ACC112 (cell line): ENCODE measurements around the gene OPTN.
"Not testable (repeated sequence)": the region's sequence is repeated elsewhere in the genome, so short reads cannot be mapped to it uniquely, and the experiment has no call there.

Source experiments
- H2AFZ ChIP-seq: fragments of 200-600 bp; sonication (generic); one replicate; pipeline ENCODE4 v1.6.0; 2017; ENCODE audit warnings: antibody characterized with exemption, low read length; ENCODE audit not compliant: unreplicated experiment
- H3K27ac ChIP-seq: fragments of 200-600 bp; sonication (generic); 2 replicates; pipeline ENCODE4 v1.5.1; 2014; ENCODE audit warnings: low read depth, mild to moderate bottlenecking, antibody characterized with exemption, low read length, moderate library complexity
- H3K27me3 ChIP-seq: fragments of 200-600 bp; sonication (generic); 2 replicates; pipeline ENCODE4 v1.6.1; 2014; ENCODE audit warnings: mild to moderate bottlenecking, antibody characterized with exemption, low read length, moderate library complexity, mixed read lengths; ENCODE audit not compliant: insufficient read depth
- H3K36me3 ChIP-seq: fragments of 200-600 bp; sonication (generic); 2 replicates; pipeline ENCODE4 v1.6.1; 2016; ENCODE audit warnings: mild to moderate bottlenecking, antibody characterized with exemption, low read length, moderate library complexity, mixed read lengths; ENCODE audit not compliant: insufficient read depth
- H3K4me1 ChIP-seq: fragments of 200-600 bp; sonication (generic); one replicate; pipeline ENCODE4 v1.6.1; 2016; ENCODE audit warnings: low read length, mixed read lengths; ENCODE audit not compliant: insufficient read depth, unreplicated experiment, control insufficient read depth
- H3K4me3 ChIP-seq: fragments of 200-600 bp; sonication (generic); 2 replicates; pipeline ENCODE4 v1.5.1; 2014; ENCODE audit warnings: mild to moderate bottlenecking, low read depth, low read length
- H3K79me2 ChIP-seq: fragments of 200-600 bp; sonication (generic); one replicate; pipeline ENCODE4 v1.6.0; 2016; ENCODE audit warnings: low read length; ENCODE audit not compliant: control insufficient read depth, unreplicated experiment, insufficient read depth

The OPTN gene

GRCh38 chr10:13155860-13156259 is 55.9 kb downstream of the OPTN start:
- H3K36me3 ChIP-seq, H2AFZ ChIP-seq, H3K27ac ChIP-seq, H3K4me1 ChIP-seq, H3K27me3 ChIP-seq, H3K4me3 ChIP-seq, H3K79me2 ChIP-seq: not testable (repeated sequence)

DNA sequence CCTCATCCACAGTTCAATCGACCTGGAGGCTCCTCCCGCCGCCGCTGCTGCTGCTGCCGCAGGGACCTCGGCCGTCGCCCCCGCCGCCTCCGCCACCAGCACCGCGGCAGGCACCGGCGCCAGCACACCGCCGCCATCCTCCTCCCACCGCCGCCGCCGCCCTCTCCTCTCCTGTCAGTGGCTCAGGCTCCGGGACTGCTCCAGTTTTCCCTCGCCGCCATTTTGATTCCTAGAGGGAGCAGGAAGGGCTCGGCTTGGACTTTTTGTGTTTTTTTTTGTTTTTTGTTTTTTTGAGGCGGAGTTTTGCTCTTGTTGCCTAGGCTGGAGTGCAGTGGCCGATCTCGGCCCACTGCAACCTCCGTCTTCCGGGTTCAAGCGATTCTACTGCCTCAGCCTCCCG is 58.4 kb downstream of the OPTN start:
- Histone ChIP-seq H3K4me1 (peaks cover 11% of the 10 kb centered on the region), H3K4me3 (no peak overlapping the region), H2AFZ (no peak overlapping the region), H3K27me3 (no peaks in the 10 kb centered on the region), H3K27ac (no peak overlapping the region), H3K79me2 (peaks cover 16% of the 10 kb centered on the region), H3K36me3 (no peaks in the 10 kb centered on the region)

DNA sequence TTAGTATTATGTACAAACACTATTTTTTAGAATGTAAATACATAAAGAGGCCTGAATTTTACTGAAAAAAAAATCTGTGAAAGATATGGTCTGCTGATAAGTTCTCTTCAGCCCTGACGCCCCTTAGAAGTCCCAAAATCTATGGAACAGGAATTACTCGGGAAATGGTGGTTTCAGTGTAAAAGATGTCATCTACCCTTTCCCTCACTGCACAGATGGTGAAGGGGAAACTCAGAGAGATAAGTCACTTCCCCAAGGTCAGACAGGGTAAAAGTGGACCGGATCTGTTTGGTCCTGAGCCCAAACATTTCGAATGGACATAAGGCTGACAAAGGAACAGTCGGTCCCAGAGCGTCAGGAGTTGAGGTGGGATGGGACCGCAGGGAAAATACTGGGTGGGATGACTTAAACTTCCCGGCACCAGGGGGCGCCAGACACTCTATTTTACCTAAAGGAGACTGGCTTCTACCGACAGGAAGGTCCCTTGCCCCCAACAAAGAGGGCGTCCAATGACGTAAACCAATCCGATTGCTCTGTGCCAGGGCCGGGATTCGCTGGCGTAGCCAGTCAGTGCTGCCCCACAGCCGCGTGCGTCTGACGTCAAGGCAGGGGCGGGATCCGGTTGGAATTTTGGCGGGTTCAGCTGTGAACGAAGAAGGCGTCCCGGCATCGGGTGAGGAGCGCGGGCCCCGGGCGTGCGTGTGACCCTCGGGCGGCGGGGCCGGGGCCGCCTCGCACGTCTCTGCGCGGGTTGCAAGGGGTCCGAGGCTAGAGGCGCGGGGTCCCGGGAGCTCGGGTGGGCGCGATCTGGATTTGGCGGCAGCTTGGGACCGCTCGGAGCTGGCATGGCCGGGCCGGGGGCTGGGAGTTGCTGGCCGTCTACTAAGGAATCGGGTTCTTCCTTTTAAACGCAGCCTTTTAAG is 61.2 kb downstream of the OPTN start, which contains the start of gene MCM10:
Gene MCM10 (plus strand): TSS at position 625 of the 923 bp plus-strand sequence. CDS start 2,645 bp downstream, outside the sequence.
- Histone ChIP-seq H3K27ac (no peak within 1 kb of the TSS), H2AFZ (peak within 1 kb of the TSS; percentile 93), H3K27me3 (no peaks in the 10 kb centered on the region), H3K4me3 (peak within 1 kb of the TSS; percentile 93), H3K36me3 (no peaks in the 10 kb centered on the region), H3K4me1 (peaks cover 11% of the 10 kb centered on the region), H3K79me2 (peaks cover 23% of the 10 kb centered on the region)

- Histone ChIP-seq H3K27me3 (no peaks in the 10 kb centered on the region), H3K79me2 (peaks cover 23% of the 10 kb centered on the region), H3K4me3 (peak overlapping the region; percentile 93), H3K36me3 (no peaks in the 10 kb centered on the region), H3K4me1 (peaks cover 11% of the 10 kb centered on the region), H2AFZ (peak overlapping the region; percentile 84), H3K27ac (no peak overlapping the region)
Observed at GRCh38 chr10:13161857-13162271, 61.9 kb downstream of the OPTN start.

DNA sequence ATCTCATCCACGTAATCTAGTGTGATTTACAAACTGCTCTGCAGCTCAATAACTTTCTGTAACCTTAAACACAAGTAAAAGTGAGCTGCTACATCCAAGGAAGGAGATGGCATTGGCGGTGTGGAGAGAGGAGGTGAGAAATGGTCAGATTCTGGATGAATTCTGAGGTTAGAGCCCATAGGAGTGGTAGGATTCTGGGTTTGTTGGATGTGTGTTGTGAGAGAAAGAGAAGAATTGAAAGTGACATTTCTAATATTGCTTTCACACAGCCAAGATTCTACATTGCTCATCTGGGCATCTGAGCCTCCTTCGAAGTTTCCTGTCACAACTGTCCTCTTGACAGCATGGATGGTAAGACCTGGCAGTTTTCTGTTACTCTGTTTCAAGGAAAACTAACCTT is 63.9 kb downstream of the OPTN start:
- H3K27ac ChIP-seq = no peak overlapping the region
- peaks cover 23% of the 10 kb centered on the region for H3K79me2 ChIP-seq
- H3K4me3 ChIP-seq = no peak overlapping the region
- no peak overlapping the region for H2AFZ ChIP-seq
- peaks cover 11% of the 10 kb centered on the region for H3K4me1 ChIP-seq
- H3K36me3 ChIP-seq = no peaks in the 10 kb centered on the region
- no peaks in the 10 kb centered on the region for H3K27me3 ChIP-seq

- Histone ChIP-seq H3K27ac (no peak overlapping the region), H2AFZ (no peak overlapping the region), H3K79me2 (peaks cover 23% of the 10 kb centered on the region), H3K36me3 (no peaks in the 10 kb centered on the region), H3K4me3 (no peak overlapping the region), H3K4me1 (peaks cover 11% of the 10 kb centered on the region), H3K27me3 (no peaks in the 10 kb centered on the region)
Observed at GRCh38 chr10:13165177-13165576, 65.2 kb downstream of the OPTN start.

DNA sequence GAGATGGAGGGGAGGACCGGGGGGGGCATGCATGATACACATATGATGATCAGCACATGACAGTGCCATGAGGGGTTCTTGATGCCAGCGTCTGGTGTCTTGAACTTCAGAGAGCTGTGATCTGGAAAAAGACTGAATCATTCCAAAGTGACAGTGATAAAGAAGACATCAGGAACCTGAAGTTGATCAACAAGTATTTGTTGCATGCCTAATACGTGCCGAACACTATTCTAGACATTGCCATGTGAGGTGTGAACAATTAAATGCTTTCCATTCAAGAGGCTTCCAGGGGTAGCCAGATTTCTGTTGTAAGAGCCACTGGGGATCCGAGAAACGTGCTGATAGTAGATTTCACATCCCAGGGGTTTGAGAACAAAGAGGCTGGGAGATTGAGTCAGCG is 67.6 kb downstream of the OPTN start:
- Histone ChIP-seq H3K27ac (no peak overlapping the region), H3K4me3 (no peak overlapping the region), H3K27me3 (no peaks in the 10 kb centered on the region), H3K36me3 (no peaks in the 10 kb centered on the region; the same call in 1 of the 2 replicates), H3K4me1 (peaks cover under 1% of the 10 kb centered on the region), H2AFZ (no peak overlapping the region), H3K79me2 (peaks cover 13% of the 10 kb centered on the region)

DNA sequence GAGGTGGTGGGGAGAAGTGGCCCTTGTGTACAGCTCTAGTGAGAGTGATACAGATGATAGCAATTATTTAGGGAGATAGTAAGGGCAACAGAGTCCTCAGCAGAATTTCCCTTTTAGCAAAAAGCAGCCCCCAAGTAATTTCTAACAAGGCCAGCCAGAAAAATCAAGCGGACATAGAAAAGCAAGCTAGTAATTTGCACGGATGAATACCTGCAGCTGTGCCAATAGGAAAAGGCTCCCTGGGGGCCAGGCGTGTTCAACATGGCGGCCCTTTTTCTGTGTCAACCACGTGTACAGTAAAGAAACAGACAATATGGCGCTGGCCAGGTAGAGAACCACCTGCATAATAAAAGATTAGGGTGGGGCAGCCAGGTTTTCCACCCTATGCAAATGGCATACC is 68.8 kb downstream of the OPTN start:
- H3K27me3 ChIP-seq = no peaks in the 10 kb centered on the region
- no peak overlapping the region for H3K4me3 ChIP-seq
- H3K36me3 ChIP-seq = no peaks in the 10 kb centered on the region; the same call in 1 of the 2 replicates
- H2AFZ ChIP-seq = no peak overlapping the region
- peaks cover 4% of the 10 kb centered on the region for H3K79me2 ChIP-seq
- no peak overlapping the region for H3K27ac ChIP-seq
- no peaks in the 10 kb centered on the region for H3K4me1 ChIP-seq

- no peak overlapping the region for H2AFZ ChIP-seq
- H3K4me1 ChIP-seq = no peaks in the 10 kb centered on the region
- no peaks in the 10 kb centered on the region for H3K79me2 ChIP-seq
- H3K27me3 ChIP-seq = no peaks in the 10 kb centered on the region
- peaks cover 3% of the 10 kb centered on the region; the same call in 1 of the 2 replicates for H3K36me3 ChIP-seq
- H3K4me3 ChIP-seq = no peak overlapping the region
- H3K27ac ChIP-seq = no peak overlapping the region
Observed at GRCh38 chr10:13173616-13174015, 73.7 kb downstream of the OPTN start.

- H3K27ac ChIP-seq = no peak overlapping the region
- no peak overlapping the region for H3K4me3 ChIP-seq
- H3K79me2 ChIP-seq = no peaks in the 10 kb centered on the region
- peaks cover 17% of the 10 kb centered on the region; the same call in 1 of the 2 replicates for H3K36me3 ChIP-seq
- H2AFZ ChIP-seq = no peak overlapping the region
- H3K27me3 ChIP-seq = no peaks in the 10 kb centered on the region
- no peaks in the 10 kb centered on the region for H3K4me1 ChIP-seq
Observed at GRCh38 chr10:13180788-13181187, 80.8 kb downstream of the OPTN start.

DNA sequence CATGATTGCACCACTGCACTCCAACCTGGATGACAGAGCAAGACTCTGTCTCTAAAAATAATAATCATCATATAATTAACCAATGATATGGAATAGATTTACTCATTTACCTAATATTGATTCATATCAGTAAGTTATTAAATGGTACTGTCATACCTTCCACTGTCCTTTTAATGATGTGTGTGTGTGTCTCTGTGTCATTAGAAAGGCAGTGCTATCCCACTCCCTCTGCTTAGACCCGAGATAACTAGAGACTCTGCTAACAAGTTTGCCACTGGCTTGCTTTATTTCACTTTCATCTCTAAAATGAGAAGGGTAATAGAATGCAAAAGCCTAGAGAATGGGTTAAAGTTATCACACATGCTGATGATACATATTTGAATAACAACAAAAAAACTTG is 82.5 kb downstream of the OPTN start:
- Histone ChIP-seq H2AFZ (no peak overlapping the region), H3K4me1 (no peaks in the 10 kb centered on the region), H3K79me2 (no peaks in the 10 kb centered on the region), H3K4me3 (no peak overlapping the region), H3K27ac (no peak overlapping the region), H3K36me3 (peaks cover 27% of the 10 kb centered on the region), H3K27me3 (no peaks in the 10 kb centered on the region)
